Natural killer cell treated with Interleukin-12 subunit alpha and Interleukin-12 subunit beta and Interleukin-15 and Interleukin-18, amount 100 ng/mL, for 72 hours (primary cell): ENCODE data around the gene NANOS3. TPM values are rescaled to one million over a fixed set of nuclear protein-coding genes. Genes with fewer than 3 reads are reported as not detected.

Source experiments
- ATAC-seq, 2 donors: fragments of 150-1000 bp; cut with Tn5 transposase in 1 of 2; sonication (Bioruptor Pico), chemical (Tn5 transposase) in 1 of 2; 2 replicates each; pipeline ENCODE4 v1.10.0; 2021
- DNase-seq: peaks from one replicate; pipeline ENCODE4 v3.0.0; 2022; ENCODE audit warnings: low spot score
- H3K27ac Mint-ChIP-seq, 2 donors: 1 replicate in 1 of 2; 2 replicates in 1 of 2; pipeline ENCODE4 v1.8.0; 2022; ENCODE audit warnings: mixed read lengths in 2 of 2, mild to moderate bottlenecking in 1 of 2, moderate library complexity in 1 of 2
- H3K27me3 Mint-ChIP-seq, 2 donors: 1 replicate in 1 of 2; 2 replicates in 1 of 2; pipeline ENCODE4 v1.8.0; 2022; ENCODE audit warnings: mixed read lengths in 2 of 2
- H3K36me3 Mint-ChIP-seq: one replicate; pipeline ENCODE4 v1.8.0; 2022; ENCODE audit warnings: mixed read lengths
- H3K4me1 Mint-ChIP-seq, 2 donors: 1 replicate in 1 of 2; 2 replicates in 1 of 2; pipeline ENCODE4 v1.8.0; 2022; ENCODE audit warnings: low read depth in 2 of 2, mixed read lengths in 2 of 2, mild to moderate bottlenecking in 1 of 2
- H3K4me3 Mint-ChIP-seq: one replicate; pipeline ENCODE4 v1.8.0; 2022; ENCODE audit warnings: mixed read lengths
- H3K9me3 Mint-ChIP-seq: 2 replicates; pipeline ENCODE4 v1.8.0; 2022; ENCODE audit warnings: mixed read lengths
- total RNA-seq, 2 donors: library from RNA; stranded (reverse); gene quantifications; one replicate each; pipeline ENCODE4 v1.2.3, GENCODE V29; 2022

NANOS3 gene
- under 1 TPM in 1 of 2 donors, not detected in 1; 0.95 TPM for total RNA-seq

DNA sequence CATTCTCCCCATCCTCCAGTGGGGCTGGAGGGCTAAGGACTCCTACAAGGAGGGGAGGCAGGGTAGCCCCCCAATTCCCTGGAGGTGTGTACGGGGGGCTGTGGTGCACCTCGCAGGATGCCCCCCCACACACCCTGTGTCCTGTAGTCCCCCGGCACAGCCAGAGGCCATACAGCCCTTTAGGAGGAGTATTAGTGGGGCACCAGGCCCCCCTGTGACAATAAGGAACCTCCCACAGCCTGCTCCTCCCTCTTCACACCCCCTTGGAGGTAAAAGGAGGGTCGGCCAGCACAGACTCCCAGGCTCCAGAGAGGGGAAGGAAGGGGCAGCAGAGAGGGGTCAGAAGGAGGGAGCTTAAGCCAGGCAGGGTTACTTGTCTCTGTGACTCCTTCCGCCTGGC, at the start of gene NANOS3:
NANOS3 (plus strand) TSS at position 301 of the 400 bp plus-strand sequence. CDS start 115 bp downstream, outside the sequence.
- Mint-ChIP-seq H3K36me3 (no peaks in the 10 kb centered on the region), H3K4me1 (peaks cover 12% of the 10 kb centered on the region in 2 donors), H3K9me3 (no peaks in the 10 kb centered on the region), H3K27me3 (peaks cover 7 to 10% of the 10 kb centered on the region in 2 donors), H3K4me3 (no peak within 1 kb of the TSS), H3K27ac (no peak within 1 kb of the TSS)
- DNase-seq (no peak), ATAC-seq (no peak)

DNA sequence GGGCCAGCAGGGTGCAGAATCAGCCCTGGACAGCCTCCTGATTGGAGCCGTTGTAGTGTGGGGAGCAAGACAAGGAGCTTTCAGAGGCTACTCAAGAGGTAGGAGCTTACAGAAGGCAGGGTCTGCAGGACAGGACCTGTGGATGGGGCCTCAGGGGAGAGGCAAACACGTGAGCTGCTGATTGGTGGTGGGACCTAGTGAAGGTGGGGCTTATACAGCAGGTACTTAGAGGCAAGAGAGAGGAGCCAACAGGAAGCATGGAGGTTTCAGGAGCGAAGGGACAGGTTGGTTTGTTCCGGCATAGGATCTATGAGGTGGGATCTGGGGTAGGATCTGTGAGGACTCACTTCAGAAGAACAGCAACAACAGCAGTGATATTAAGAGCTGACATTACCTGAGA, 49.3 kb upstream of the NANOS3 start:
- H3K27ac Mint-ChIP-seq: no peak overlapping the region
- H3K9me3 Mint-ChIP-seq: no peaks in the 10 kb centered on the region
- H3K4me3 Mint-ChIP-seq: no peak overlapping the region
- ATAC-seq: no peak
- H3K27me3 Mint-ChIP-seq: no peaks in the 10 kb centered on the region
- no peaks in the 10 kb centered on the region for H3K36me3 Mint-ChIP-seq
- DNase-seq: no peak
- peaks cover 5 to 7% of the 10 kb centered on the region in 2 donors for H3K4me1 Mint-ChIP-seq

DNA sequence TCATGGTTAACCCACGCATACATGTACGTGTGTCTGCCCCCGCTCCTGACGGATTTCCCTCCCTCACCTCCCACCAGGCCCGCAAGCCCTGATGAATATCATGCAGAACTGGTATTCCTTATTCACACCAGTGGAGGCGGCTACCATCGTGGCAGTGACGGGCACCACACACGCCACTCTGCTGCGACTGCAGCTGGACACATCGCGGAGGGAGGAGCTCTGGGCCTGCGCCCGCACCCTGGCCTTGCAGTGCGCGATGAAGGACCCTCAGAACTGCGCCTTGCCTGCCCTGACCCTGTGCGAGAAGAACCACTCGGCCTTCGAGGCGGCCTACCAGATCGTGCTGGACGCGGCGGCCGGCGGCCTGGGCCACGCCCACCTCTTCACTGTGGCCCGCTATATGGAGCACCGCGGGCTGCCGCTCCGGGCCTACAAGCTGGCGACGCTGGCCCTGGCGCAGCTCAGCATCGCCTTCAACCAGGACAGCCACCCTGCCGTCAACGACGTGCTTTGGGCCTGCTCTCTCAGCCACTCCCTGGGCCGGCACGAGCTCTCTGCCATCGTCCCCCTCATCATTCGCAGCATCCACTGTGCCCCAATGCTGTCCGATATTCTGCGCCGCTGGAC, 46.7 kb upstream of the NANOS3 start:
- Mint-ChIP-seq H3K27ac (no peak overlapping the region), H3K36me3 (no peaks in the 10 kb centered on the region), H3K27me3 (no peaks in the 10 kb centered on the region), H3K4me3 (no peak overlapping the region), H3K9me3 (no peaks in the 10 kb centered on the region), H3K4me1 (peaks cover 20 to 21% of the 10 kb centered on the region in 2 donors)
- ATAC-seq (no peak), DNase-seq (no peak)

DNA sequence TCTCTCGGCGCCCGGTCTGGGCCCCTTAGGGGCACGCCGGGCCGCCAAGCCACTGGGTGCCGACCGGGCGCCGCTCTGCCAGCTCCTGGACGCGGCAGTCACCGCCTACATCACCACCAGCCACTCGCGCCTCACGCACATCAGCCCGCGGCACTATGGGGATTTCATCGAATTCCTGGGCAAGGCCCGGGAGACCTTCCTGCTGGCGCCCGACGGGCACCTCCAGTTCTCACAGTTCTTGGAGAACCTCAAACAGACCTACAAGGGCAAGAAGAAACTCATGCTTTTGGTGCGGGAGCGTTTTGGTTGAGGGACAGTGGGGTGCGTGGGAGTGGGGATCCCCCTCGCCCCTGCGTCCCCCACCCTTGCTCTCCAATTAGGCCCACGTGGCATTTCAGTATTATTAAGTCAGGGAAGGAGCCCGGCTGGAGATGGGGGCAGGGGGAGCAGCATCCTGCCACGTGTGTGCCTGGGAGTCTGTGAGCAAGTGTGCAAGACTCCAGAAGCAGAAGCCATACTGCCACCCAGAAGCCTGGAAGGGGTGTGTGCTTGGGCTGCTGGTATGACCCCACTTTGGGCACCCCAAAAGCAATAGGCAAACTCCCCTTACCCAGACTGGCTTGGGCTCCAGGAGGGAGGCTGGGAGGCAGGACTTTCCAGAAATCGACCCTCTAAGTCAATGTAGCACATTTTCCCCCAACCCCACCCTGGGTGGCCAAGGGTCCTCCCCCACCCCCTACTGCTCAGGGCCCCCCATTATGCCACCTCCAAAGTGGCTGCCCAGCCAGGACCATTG, 46.0 kb upstream of the NANOS3 start:
- Mint-ChIP-seq H3K9me3 (no peaks in the 10 kb centered on the region), H3K4me3 (no peak overlapping the region), H3K36me3 (no peaks in the 10 kb centered on the region), H3K27ac (peak overlapping the region in 1 of 2 donors; percentile 45), H3K27me3 (no peaks in the 10 kb centered on the region), H3K4me1 (peaks cover 21 to 24% of the 10 kb centered on the region in 2 donors)
- DNase-seq (no peak), ATAC-seq (no peak)

DNA sequence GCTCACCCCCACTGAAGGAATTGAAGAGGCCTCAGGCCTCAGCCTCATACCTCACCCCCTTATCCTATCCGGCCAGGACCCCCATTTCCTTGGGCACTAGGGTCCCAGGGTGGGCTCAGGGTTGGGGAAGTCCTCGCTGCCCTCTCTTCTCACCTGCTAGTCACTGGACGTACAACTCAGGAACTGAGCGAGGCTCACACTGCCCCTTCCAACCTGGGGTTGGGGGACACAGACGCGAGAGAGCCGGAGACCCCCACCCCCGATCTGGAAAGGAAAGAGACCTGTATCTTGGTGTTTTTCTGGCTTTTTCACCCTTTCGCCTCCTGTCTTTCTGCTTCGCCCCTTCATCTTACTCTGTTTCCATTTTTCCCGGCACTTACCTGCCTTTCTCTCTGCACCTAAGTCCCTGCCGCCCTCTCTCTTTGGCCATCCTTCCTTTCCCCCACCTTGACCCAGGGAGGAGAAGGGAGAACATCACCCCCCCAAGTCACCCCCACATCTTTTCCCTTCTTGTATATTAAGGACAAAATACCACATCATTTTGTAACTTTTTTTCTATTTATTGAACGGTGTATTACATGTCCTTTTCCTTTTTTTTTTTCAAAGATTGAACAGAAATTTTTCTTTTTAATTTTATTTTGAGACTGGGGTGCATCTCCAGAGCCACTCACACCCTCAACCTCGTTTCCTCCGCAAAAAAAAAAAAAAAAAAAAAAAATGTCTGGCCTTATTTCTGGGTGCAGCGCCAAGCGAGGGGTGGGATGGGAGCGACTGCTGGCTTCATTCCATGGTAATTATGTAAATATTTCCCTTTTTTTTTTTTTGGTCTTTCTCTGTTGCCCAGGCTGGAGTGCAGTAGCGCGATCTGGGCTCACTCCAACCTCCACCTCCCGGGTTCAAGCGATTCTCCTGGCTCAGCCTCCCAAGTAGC, 45.1 kb upstream of the NANOS3 start:
- Mint-ChIP-seq H3K4me1 (peaks cover 24 to 32% of the 10 kb centered on the region in 2 donors), H3K4me3 (no peak overlapping the region), H3K27ac (no peak overlapping the region), H3K9me3 (no peaks in the 10 kb centered on the region), H3K27me3 (no peaks in the 10 kb centered on the region), H3K36me3 (no peaks in the 10 kb centered on the region)
- DNase-seq: no peak
- no peak for ATAC-seq

DNA sequence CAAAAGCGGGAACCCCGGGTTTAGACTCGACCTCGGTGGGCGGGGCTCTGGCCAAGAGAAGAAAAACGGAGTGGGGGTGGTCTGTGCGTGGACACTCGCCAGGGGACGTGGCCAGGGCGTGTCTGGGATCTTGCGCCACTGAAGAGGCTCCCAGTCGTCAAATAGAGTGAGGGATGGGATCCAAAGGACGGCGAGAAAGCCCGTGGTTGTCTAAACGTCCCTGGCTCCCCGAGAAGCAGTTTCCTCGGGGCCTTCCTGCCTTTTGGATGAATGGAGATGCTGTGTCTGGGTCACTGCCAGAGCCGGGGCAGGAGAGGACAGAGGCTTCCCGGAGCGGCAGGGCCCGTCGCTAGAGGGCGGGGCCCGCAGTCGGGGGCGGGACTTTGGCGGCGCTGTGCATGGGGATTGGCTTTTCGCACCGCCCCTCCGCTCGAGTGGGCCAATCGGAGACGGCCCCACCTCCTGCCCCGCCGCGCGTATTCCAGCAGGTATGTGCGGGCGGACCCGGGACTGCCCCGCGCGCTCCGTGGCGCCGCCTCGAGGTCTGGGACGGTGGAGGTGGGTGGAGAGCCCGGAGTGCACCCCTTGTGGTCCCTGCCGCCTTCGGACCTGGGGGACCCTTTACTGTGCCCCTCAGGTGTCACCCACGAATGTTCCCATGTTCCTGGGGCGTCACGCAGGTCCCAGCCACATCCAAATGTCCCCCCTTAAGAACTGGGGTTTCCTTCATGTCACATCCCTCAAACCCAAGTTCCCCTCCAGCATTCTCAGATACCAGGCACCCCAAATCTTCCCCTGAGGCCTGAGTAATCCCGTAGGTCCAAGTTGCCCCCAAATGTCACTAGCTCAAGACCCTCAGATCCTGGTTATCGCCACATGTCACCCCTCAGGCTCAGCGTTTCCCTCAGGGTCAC, 43.3 kb upstream of the NANOS3 start:
- no peaks in the 10 kb centered on the region for H3K27me3 Mint-ChIP-seq
- H3K27ac Mint-ChIP-seq: peak overlapping the region; percentile 98 to 100
- ATAC-seq: peak; percentile 79 to 88
- H3K36me3 Mint-ChIP-seq: no peaks in the 10 kb centered on the region
- H3K4me3 Mint-ChIP-seq: peak overlapping the region; percentile 83
- no peaks in the 10 kb centered on the region for H3K9me3 Mint-ChIP-seq
- H3K4me1 Mint-ChIP-seq: peaks cover 31 to 38% of the 10 kb centered on the region in 2 donors
- DNase-seq: peak; percentile 91

DNA sequence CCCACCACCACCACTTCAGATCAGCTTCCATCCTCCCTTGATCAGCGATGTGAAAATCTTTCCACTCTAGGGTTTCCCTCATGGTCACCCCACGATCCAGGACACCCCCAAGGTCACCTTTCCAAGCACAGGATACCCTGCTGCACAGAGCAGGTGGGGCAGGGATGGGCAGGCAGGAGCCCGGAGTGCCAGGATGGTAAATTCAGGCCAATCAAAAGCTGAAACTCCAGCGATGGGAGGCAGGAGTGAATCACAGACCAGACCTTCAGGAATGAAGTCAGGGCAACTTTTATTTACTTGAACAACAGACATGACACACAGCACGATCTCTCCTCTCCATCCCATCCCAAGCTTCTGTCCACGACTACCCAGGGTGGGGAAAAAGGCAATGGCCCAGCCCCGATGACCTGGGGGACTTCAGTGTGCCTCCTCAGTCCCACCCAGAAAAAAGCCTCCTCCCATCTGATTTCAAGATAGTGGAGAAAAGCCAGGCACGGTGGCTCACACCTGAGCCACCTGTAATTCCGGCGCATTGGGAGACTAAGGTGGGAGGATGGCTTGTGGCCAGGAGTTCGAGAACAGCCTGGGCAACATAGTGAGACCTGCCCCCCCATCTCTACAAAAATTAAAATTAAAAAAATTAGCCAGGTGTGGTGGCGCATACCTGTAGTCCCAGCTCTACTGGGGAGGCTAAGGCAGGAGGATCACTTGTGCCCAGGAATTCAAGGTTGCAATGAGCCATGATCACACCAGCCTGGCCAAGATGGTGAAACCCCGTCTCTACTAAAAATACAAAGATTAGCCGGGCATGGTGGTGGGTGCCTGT, 42.5 kb upstream of the NANOS3 start:
- Mint-ChIP-seq H3K27me3 (no peaks in the 10 kb centered on the region), H3K4me1 (peaks cover 36 to 38% of the 10 kb centered on the region in 2 donors), H3K9me3 (no peaks in the 10 kb centered on the region), H3K27ac (peak overlapping the region; percentile 98 to 100), H3K36me3 (no peaks in the 10 kb centered on the region), H3K4me3 (peak overlapping the region; percentile 83)
- no peak for ATAC-seq
- DNase-seq: no peak

DNA sequence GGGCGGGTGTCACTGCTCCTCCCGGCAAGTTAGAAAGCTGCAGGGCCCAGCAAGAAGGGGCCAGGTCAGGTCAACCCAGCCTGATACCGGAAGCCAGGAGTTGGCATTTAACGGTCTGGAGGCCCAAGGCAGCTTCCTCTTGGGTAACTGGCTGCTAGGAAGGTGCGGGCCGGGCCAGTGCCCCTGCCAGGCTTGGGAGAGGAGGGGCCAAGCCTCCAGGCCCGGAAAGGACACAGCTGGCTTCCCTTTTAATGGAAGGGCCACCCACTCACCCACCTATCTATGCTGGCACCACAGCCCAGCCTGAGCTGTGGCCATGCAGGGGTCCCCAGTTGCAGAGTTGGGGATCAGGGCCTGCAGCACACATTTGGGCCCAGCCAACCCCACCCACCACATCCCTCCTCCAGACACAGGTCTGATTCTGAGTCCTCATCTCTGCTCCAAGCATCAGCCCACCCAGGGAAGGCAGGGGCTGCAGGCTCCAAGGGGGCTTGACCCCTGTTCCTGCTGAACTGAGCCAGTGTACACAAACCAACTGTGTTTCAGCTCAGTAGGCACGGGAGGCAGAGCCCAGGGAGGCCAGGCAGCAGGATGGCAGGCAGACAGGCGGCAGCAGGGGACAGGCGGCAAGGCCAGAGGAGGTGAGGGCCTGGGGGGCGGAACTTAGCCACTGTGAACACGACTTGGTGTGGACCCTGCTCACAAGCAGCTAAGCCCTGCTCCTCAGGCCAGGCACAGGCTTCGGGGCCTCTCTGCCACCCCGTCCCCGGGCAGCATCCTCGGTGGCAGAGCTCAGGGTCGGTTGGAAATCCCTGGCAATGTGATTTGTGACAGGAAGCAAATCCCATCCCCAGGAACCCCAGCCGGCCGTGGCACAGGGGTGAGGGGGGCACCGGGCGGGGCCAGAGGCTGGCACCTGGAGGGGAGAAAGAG, 40.9 kb upstream of the NANOS3 start:
- peaks cover 45 to 47% of the 10 kb centered on the region in 2 donors for H3K4me1 Mint-ChIP-seq
- ATAC-seq (no peak), DNase-seq (peak; percentile 72)
- H3K4me3 Mint-ChIP-seq: peak overlapping the region; percentile 87
- H3K36me3 Mint-ChIP-seq: no peaks in the 10 kb centered on the region
- H3K27me3 Mint-ChIP-seq: no peaks in the 10 kb centered on the region
- peak overlapping the region; percentile 98 to 100 for H3K27ac Mint-ChIP-seq
- H3K9me3 Mint-ChIP-seq: no peaks in the 10 kb centered on the region

DNA sequence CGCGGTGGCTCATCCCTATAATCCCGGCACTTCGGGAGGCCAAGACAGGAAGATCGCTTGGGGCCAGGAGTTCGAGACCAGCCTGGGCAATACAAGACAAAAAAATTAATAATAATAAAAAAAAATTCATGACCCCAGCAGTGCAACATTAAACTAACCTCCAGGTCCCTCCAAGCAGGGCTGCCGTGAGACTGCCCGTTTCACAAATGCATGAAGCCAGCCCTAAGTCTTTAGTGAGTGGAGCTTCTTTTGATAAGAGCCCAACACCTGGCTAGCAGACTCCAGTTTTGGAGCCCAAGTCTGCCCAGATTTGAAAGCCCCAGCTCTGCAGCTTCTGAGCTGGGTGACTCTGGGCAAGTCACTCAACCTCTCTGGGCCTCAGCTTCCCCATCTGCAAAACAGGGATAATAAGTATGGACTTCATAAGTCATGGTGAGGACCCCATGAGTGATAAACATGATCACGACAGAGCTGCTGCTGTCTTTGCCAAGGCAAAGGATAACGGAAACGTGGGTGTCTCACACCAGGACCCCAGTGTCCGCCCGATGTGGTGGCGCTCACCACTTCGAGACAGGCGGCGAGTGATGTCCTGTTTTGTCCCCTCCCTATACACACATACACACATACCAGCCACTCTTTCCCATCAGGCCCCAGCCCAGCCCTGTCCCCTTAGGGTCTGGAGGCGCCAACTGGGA, 38.4 kb upstream of the NANOS3 start:
- ATAC-seq: no peak
- Mint-ChIP-seq H3K4me1 (peaks cover 36% of the 10 kb centered on the region in 2 donors), H3K36me3 (no peaks in the 10 kb centered on the region)

DNA sequence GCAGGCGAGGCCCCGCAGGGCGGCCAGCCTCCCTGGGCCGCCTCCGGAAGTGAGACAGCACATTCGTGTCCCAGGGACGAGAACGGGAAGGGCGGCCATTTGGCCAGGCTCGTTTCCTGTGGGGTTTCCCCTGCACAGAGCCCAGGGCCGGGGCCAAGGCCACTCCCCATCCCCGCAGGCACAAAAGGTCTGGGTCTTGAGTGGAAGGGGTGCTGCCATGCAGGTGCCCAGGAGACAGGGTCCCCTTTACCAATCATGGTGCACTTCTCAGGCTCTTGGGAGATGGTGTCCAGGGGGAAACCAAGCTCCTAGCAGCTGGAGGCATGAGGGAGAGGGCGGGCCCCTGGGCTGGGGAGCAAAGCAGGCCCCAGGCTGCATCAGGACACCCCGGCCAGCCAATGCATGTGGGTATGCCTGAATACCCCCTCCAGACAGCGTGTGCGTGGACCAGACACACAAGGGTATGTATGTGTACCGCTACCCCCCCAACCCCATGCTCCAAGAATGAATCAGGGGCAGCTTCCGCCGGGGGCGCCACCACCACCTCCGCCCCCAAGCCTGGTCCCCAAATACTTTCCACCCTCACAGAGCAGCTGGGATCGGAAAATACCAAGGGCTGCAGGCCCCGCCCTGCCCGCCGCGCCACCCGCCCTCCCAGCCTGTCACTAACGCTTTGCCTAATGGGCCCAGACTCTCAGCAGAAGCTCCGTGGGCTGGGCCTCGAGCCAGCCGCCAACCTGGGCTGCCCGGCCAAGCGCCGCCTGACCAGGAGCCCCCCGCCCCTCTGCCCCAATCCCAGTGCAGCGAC, 37.6 kb upstream of the NANOS3 start:
- peak; percentile 93 for DNase-seq
- H3K4me1 Mint-ChIP-seq: peaks cover 30 to 31% of the 10 kb centered on the region in 2 donors
- H3K27me3 Mint-ChIP-seq: no peaks in the 10 kb centered on the region
- peak; percentile 63 to 74 for ATAC-seq
- no peaks in the 10 kb centered on the region for H3K36me3 Mint-ChIP-seq
- peak overlapping the region; percentile 87 for H3K4me3 Mint-ChIP-seq
- no peaks in the 10 kb centered on the region for H3K9me3 Mint-ChIP-seq
- peak overlapping the region; percentile 98 to 100 for H3K27ac Mint-ChIP-seq

More for the DNA sequence above, 38.4 kb upstream of the NANOS3 start:
- Mint-ChIP-seq H3K27ac (peak overlapping the region; percentile 98 to 100), H3K27me3 (no peaks in the 10 kb centered on the region), H3K9me3 (no peaks in the 10 kb centered on the region), H3K4me3 (peak overlapping the region; percentile 87)
- DNase-seq: no peak
